Activated CD4-positive, alpha-beta T cell treated with anti-CD3 and anti-CD28 coated beads, Interleukin-2, amount 50 U/mL, for 24 hours (primary cell): Measurements from ENCODE around the gene PPIF.

Experiments used
- DNase-seq, 2 donors: peaks; one replicate each; pipeline ENCODE4 v3.0.0-alpha.2; 2020; ENCODE audit warnings: low read depth in 1 of 2, low spot score in 1 of 2

PPIF gene

DNA sequence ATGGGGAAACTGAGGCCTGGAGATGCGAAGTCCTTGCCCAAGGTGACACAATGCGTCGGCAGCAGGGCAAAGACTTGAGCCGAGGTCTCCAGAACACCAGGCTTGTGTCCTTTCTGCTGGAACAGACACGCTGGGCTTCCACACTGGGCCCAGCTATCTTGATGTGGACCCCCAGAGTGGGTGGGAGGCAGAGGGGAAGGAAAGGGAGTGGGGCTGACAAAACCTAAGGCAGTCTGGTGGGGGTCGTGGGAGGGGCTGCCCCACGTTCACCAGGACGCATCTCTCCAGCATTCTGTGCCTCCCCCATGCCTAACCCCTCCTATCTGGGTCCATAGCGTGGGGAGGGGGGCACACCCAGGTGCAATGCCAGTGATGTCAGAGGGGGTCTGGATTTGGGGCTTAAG, 38.1 kb downstream of the PPIF start:
- no peak for DNase-seq

DNA sequence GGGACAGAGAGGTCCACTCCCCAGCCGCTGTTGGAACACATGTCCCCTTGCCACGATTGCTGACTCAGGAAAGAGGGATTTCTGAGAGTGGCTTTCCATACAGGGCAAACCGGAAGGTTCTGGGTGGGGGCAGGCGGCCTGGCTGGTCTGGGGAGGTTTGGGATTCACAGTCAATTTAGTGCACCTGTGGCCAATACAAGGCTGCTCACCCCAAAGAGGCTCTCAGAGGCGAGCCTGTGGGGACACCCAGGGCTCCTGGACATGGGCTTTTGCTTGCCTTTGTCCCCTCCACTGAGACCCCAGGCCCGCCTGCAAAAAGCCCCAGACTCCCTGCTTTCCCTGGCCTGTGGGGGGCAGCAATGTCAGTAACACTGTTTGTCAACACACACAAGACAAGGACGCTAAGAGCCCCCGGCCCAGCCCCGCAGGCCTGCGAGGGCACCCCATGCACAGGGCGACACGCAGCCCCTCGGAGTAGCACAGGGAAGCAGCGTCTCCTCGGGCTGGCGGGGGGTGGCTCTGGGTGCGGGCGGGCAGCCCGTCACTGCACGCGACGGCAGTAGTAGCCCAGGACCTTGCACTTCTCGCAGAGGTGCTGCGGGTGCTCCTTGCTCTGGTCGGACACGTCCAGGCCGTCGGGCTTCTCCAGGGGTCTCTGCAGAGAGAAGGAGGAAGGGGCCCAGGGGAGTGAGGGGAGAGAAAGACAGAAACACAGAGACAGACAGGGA, 38.7 kb downstream of the PPIF start:
- DNase-seq = no peak

DNA sequence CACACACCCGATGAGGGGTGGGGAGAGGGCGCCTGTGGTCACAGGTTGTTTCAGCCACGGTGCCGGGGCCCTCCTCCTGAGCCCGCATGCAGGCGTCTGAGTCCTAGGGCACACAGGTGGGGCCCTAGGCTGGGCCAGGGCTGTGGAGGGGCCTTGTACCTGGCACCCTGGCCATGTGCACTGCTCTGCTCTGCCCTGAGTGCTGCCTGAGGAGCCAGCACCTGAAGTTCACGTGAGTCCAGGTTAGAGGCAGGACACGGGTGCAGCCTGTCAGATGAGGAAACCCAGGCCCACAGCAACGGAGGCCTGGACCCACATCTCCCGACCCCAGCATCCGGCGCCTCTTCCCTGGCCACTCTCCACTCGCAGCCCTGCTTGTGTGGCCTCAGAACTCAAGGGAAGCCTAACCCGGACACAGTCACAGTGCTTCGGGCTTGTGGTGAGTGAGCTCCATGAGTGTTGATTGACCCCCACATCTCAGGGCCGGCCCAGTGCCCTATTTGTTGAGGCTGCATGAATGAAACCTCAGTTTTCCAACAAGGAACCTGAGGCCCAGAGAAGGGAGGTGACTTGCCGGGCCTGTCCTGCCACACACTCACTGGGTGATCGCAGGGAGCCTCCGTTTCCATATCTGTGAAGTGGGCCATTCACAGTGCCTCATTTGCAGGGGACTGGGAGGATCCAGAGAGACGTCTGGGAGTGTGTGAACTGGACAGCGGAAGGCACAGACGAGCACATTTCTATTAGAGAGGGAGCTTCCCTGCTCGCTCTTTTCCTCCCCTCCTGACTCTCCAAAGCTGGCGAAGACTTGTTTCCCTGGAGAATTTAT, 39.6 kb downstream of the PPIF start:
- no peak for DNase-seq

DNA sequence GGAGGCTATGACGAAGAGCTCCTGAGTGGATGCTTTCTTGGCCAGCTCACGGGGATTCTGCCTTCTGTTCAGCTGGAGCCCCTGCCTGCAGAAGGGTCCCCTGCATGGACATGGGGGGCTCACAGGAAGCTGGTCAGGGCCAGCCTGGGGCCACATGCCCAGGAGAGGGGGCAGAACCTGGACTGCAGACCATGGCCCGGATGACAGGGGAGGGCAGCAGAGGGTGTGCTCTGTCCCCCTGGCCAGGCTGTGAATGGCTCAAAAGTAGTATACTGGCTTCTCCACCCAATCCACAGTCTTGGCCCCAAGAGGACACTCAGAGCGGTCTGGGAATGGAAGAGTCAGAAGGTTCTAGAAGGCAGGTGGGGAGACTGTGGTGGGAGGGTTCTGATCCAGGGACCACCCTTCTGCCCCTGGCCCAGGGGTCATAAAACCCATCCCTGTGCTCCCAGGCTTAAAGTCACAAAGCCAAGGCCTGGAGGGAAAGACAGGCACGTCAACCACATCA, 40.3 kb downstream of the PPIF start:
- no peak for DNase-seq

DNA sequence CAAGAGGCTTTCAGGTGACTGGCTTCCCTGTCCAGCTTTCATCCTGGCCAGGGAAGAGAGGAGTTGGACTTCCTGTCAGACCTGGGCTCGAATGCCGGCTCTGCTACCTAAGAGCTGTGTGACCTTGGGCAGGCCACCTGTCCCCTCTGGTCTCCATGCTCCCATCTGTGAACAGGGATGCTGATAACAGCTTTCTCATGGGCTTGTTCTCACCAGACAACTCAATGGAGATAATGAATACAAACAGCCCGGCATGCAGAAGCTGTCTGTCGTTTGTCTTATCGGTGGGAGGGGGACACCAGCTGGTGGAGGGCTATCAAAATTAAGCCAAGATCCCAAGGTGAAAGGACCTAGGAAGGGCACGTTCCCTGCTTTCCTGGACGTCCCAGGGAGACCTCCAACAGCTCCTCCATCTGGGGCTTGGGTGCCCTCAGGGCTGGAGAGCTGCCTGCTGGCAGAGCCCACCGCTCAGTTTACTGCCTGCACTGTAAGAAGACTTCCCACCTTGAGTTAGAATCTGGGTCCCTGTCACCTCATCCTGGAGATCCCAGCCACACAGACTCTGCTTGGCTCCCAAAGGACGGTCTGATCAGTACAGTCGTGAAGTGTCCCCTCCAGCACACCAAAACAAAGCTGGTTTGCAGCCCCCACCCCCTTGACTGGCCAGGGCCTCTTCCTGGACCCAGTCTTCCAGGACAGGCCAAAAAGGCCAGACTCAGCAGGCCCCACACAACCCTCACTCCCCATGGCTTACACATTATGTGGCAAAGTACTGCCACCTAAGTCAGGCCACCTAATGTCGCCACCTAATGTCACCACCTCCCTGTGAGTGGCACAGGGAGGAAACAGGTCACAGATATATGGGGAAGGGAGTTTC, 40.9 kb downstream of the PPIF start:
- no peak for DNase-seq

DNA sequence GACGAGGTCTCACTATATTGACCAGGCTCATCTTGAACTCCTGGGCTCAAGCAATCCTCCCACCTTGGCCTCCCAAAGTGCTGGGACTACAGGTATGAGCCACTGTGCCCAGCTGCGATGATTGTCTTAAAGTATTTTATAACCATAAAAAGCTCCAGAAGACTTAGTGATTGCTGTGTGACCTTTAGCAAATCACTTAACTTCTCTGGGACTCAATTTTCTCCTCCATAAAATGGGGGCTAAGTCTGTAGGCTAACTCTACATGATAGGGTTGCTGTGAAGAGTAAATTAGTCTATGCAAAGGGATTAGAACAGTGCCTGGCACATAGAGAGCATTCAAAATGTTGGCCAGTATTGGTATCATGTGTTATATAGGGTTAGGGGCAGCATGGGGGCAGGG, 42.8 kb downstream of the PPIF start:
- no peak for DNase-seq

DNA sequence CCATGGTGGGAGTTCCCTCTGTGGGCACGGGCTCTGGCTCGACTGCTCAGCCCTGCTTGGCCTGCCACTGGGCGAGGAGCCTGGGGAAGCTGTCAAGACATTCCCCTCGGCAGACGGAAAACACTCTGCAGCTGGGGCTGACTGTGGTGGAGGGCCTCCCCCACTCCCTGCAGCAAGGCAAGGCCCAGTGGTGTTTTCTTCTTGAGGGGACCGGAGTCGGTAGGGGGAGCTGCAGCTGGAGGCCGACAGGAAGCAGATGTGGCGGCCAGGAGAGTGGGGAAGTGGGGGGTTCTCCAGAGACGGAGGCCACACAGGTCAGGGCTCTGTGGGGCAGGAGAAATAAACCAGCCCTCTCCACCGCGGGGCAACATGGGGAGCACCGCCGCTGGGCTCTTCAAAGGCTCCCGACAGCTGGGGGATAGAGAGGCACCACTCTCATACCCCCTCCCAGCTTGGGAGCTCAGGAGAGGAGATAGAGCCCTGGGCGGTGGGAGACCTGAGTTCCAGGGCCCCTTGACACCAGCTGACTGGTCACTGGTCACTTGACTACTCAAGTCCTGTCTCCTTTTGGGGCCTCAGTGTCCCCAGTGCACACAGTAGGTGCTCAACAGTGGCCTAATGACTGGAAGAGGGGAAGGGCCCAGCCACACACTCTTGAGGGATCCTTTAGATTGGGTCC, 43.4 kb downstream of the PPIF start:
- DNase-seq = no peak

DNA sequence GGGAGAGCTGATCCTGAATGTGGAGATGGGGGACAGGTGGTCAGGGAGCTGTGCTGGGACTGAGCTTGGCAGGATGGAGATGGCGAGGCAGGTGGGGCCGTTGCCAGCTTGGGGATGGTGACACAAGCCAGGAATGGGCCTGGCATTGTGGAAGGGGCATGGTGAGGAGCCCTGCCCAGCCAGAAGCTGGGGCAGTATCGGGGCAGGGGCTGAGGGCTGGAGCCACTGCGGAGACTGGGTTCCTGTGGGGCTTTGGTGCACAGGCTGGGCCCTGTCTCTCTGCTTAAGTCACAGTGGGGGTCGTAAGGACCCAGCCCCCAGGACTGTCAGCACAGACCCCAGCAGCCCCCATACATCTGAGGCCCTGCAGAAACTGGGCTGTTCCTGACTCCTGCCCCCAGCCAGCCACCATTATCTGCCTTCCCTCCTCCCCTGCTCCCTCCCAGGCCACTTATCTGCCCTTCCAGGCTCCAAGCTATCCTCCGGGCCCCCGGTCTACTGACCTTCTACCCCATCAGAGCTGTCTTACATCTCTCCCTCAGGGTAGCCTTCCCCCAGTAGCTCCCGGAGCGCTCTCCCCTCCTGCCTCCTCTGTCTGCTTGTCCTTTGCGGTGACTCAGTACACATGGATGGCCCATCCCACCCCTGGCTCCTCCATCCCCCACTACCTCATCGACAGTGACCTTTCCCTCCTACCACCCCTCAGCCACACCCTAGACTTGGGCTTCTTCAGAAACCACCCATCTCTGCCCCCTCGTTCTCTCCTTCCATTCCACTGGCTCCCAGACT, 44.2 kb downstream of the PPIF start:
- DNase-seq = no peak

DNA sequence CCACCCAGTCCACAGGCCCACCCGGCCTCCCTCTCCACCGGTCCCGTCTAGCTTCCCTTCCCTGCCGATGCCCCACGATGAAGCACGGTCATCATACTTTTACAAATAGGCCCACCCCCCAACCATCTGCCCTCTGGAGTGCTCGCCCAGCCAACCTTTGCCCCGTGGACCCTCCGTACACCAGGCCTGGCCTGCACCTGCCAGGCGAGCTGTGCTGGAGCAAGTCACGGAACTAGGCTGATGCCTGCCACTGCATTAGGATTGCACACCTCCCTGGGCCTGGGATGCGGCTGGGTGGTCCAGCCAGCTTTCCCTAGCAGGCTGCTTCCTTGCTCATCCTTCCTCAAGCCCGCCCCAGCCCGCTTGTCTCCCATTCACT, 44.7 kb downstream of the PPIF start:
- no peak for DNase-seq

DNA sequence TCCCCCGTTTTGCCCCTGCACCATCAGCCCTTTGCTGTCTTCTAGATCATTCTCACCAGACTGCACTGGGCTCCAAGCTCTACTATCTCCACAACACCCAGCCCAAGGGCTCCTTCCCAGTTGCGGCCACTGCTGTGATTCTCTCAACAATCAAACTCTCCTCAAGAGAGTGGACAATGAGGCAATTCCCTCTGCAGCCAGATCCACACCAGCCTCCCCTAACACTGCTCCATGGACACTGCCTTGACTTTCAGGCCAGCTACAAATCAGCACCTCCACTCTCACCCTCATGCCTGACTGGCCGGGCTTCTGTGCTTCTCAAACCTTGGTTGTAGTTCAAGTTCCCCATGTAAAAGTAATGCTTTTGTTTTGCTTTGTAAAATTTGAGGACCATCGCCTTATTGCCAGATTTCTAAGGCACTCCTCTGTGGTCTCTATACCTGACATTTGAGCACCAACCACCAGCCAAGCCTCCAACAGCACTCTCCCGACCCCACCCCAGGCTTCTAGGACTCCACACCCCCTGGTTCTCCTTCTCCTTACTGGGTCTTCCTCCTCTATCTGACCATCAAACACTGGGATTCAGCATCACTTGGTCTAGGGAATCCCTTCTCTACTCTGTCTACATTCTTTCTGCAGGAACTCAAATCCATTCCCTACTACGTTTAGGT, 45.4 kb downstream of the PPIF start:
- no peak for DNase-seq

DNA sequence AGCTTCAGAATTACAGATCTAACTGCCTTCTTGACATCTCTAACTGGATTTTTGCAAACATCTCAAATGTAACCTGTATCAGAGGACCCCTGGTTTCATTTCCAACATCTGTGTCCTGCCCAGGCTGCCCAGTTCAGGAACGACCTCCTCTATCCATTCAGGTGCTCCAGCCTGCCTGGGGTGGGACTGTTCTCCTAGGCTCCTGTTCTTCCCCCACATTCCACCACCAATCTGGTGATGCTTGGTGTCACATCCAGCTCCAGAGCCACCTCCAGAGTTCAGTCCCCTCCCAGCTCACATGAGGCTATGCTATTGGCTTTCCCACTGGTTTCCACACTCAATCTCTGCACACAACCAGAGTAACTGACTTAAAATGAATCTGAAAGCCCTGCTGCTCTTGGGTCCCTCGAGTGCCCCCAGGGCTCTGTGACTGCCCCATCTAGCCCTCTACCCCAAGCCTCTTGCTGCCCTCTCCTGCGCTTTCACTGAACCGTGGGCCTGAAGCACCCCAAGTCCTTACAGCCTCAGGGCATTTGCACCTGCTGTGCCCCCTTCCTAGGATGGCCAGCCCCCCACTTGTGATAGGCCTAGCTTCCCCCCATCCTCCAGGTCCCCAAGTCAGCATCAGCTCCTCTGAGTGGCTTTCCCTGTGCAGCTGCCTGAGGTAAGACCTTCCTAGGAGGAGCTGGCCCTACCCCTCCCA, 46.1 kb downstream of the PPIF start:
- no peak for DNase-seq

DNA sequence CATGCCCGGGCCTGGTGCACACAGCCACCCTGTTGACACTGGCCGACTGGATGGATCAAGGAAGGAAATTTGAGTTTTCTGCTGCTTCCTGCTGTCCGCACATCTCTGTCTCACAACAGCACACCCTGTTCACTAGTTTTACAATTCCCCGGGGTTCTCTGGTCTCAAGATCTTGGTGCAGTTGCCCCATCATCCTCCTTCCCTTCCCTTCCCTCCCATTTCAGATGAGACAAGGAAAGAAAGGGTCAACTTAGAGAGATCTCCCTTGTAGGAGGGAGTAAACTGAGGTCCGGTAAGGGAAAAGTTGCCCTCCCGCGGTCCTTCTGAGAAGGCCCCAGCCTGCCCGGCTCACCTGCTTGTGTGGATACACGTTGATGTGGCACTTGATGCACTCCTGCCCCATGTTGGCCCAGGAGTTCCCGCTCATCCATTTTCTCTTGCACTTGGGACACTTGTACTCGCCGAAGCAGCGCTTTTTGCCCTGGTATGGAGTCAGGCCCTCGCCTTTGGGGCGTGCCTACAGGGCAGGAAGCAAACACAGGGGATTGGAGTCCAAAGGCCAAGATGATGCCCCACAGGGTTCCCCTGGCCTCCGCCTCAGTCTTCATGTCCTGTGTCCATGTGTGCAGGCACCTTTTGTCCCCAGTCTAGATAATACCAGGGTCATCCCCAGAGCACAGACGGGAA, 46.8 kb downstream of the PPIF start:
- DNase-seq = no peak

DNA sequence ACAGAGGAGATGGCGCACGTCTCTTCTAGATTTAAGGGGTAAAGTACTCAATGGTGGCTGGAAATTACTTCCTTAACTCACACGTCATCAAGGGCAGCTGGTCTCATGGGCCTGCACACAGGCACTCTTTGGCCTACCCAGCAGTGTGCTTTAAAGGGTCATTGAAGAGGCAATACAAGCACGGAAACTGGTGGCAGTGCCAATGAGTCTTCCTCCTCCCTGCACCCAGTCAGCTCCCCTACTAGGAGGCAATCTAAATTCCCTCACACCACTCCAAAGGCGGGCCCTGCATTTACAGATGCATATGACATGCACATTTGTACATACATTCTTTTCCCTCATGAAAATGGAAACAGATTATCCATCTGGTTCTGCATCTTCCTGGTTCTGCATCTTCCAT, 47.4 kb downstream of the PPIF start:
- DNase-seq = no peak

DNA sequence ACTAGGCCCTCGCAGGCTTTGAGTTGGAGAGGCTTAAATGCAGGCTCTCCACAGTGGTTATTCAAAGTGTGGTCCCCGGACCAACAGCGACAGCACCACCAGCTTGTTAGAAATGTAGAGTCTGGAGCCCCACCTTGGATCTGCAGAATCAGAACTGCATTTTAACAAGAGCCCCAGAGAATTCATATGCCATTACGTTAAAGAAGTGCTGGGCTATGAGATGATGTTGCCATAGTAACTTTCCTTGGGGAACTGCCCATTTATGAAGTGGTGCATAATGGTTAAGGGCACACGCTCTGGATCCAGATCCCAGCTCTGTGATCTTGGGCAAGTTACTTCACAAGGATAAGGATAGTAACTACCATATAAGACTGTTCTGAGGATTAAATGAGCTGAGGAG, 49.3 kb downstream of the PPIF start:
- DNase-seq = no peak

DNA sequence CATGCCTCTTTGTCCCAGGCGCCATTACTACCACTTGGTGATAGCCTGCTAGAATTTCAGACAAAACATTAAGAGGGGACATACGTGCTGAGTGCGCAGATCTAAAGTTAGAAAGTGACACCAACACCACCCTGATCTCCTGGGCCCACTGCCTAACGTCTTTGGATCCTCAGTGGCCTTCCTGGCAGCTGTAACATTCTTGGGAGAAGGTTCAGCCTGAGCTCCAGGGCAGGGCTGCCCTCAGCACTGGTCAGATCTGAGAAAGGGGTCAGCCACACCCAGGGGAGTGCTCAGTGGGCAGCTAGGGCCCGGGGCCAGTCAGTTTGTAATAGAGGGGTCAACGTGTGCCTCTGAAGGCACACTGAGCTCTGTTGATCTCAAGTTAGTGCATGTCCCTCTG, 49.8 kb downstream of the PPIF start:
- DNase-seq = no peak

DNA sequence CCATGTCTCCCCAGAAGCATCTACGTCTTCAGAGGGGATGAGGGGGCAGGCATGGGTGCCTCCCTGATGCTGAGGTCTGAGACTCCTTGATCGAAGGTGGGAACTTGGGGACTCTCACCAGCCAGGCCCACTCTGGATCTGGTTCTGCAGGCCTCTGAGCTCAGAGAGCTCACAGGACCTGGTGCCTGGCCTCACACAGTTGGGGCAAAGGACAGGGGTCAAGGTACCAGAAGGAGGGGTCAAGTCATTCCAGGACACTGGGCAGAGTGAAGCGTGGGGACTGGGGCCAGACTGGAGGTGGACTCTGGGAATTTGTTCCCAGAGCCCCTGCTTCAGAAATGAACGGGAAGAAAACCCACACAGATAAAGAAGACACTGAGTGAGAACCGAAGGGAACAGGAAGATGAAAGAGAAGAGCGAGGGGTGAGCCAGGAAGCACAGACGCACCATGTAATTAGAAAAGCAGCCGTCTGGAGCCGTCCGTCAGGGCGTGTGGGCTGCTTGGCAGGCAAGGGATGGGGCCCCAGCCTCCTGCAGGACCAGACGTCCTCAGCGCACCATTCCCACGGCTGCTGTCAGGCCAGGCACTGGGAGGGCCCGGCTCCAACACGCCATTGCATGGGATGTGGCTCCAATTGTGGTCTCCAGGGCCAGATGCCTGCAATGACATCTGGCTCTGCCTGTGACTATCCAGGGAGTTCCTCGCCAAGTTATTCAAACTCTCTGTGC, 50.5 kb downstream of the PPIF start:
- DNase-seq = no peak

DNA sequence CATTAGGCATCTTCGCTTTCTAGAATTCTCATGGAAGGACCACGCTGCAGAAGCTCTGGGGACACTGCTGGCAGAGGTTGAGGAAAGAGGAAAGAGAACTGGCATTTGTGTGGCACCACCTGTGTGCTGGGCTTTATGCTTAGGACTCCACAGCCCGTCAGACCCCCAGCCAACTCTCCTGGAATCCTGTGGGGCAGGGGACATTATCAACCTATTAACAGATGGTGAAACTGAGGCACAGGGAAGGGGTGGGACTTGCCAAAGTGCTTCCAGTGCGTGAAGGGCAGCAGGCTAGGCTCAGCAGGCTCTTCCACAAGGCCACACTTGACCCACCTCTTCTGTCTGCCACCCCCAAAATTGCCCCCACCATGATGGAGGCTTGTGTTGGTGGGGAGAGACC, 51.4 kb downstream of the PPIF start:
- DNase-seq = no peak
